Thymus (tissue), 14 donors: ENCODE measurements around the gene PPP1R8. TPM values are rescaled to one million over a fixed set of nuclear protein-coding genes. Genes with fewer than 3 reads are reported as not detected.
"Not testable (repeated sequence)": the region's sequence is repeated elsewhere in the genome, so short reads cannot be mapped to it uniquely, and the experiment has no call there.

ENCODE experiments used
- DNase-seq, 9 donors: peaks; one replicate each; pipeline ENCODE4 v3.0.0-alpha.2; 2013; ENCODE audit warnings: low spot score in 9 of 9, low read depth in 6 of 9, missing footprints in 1 of 9
- H3K27ac ChIP-seq, 2 donors: one replicate each; pipeline ENCODE4 v1.5.1; 2013; ENCODE audit warnings: control low read depth in 1 of 2, low read depth in 1 of 2, low read length in 1 of 2, mild to moderate bottlenecking in 1 of 2, moderate library complexity in 1 of 2
- H3K27me3 ChIP-seq, 2 donors: one replicate each; pipeline ENCODE4 v1.5.1; 2013; ENCODE audit warnings: low read length in 1 of 2; ENCODE audit not compliant: control insufficient read depth in 2 of 2, insufficient read depth in 1 of 2
- H3K36me3 ChIP-seq, 2 donors: one replicate each; pipeline ENCODE4 v1.5.1; 2013; ENCODE audit warnings: low read length in 1 of 2, mild to moderate bottlenecking in 1 of 2, moderate library complexity in 1 of 2; ENCODE audit not compliant: control insufficient read depth in 2 of 2, insufficient read depth in 2 of 2
- H3K4me1 ChIP-seq, 2 donors: one replicate each; pipeline ENCODE4 v1.5.1; 2013; ENCODE audit warnings: low read length in 2 of 2; ENCODE audit not compliant: control insufficient read depth in 2 of 2, insufficient read depth in 2 of 2
- H3K4me3 ChIP-seq, 2 donors: one replicate each; pipeline ENCODE4 v1.5.1; 2013; ENCODE audit warnings: low read length in 2 of 2, control low read depth in 1 of 2, mild to moderate bottlenecking in 1 of 2
- H3K9me3 ChIP-seq, 2 donors: one replicate each; pipeline ENCODE4 v1.5.1; 2013; ENCODE audit warnings: low read length in 1 of 2, mild to moderate bottlenecking in 1 of 2; ENCODE audit not compliant: control insufficient read depth in 2 of 2, insufficient read depth in 1 of 2
- WGBS: extraction: QIAGEN DNeasy Blood & Tissue Kit; methylation state at CpG from one replicate; pipeline ENCODE4 v1.1.7; 2013; 5-methylcytosine and 5-hydroxymethylcytosine counted together
- long read RNA-seq, 10 donors: transcript quantifications; one replicate each; lab custom pipeline, GENCODE V29; 2026
- polyA plus RNA-seq: library from polyadenylated mRNA; stranded (reverse); fragments of 200-250 nt; gene quantifications from one replicate; pipeline ENCODE4 v1.2.3, GENCODE V29; 2013
- total RNA-seq: library from RNA; stranded (reverse); fragments of 120-200 nt; gene quantifications from one replicate; pipeline ENCODE4 v1.2.4, GENCODE V29; 2013
- donor health status: healthy.

PPP1R8 gene
- 47.7 TPM for total RNA-seq
- polyA plus RNA-seq: 39.7 TPM
- long read RNA-seq, donor 1, partial matches to known transcripts: 0 of 1 reads
- long read RNA-seq, donor 1, other reads (novel, unspliced or antisense): 0 of 1 reads
- long read RNA-seq, donor 2, transcript PPP1R8-202 (7 exons, 2,344 nt): major isoform, 18 of 32 reads
- long read RNA-seq, donor 2, partial matches to known transcripts: 14 of 32 reads
- long read RNA-seq, donor 2, other reads (novel, unspliced or antisense): 0 of 32 reads
- long read RNA-seq, donor 3, transcript PPP1R8-202 (7 exons, 2,344 nt): major isoform, 10 of 10 reads
- long read RNA-seq, donor 3, partial matches to known transcripts: 0 of 10 reads
- long read RNA-seq, donor 3, other reads (novel, unspliced or antisense): 0 of 10 reads
- long read RNA-seq, donor 4, partial matches to known transcripts: 13 of 58 reads
- long read RNA-seq, donor 4, other reads (novel, unspliced or antisense): 43 of 58 reads
- long read RNA-seq, donor 5, transcript PPP1R8-202 (7 exons, 2,344 nt): major isoform, 12 of 12 reads
- long read RNA-seq, donor 5, partial matches to known transcripts: 0 of 12 reads
- long read RNA-seq, donor 5, other reads (novel, unspliced or antisense): 0 of 12 reads
- long read RNA-seq, donor 6, transcript PPP1R8-202 (7 exons, 2,344 nt): major isoform, 7 of 8 reads
- long read RNA-seq, donor 6, partial matches to known transcripts: 0 of 8 reads
- long read RNA-seq, donor 6, other reads (novel, unspliced or antisense): 0 of 8 reads
- long read RNA-seq, donor 7, transcript PPP1R8-202 (7 exons, 2,344 nt): major isoform, 11 of 116 reads
- long read RNA-seq, donor 7, partial matches to known transcripts: 105 of 116 reads
- long read RNA-seq, donor 7, other reads (novel, unspliced or antisense): 0 of 116 reads
- long read RNA-seq, donor 8, partial matches to known transcripts: 0 of 2 reads
- long read RNA-seq, donor 8, other reads (novel, unspliced or antisense): 0 of 2 reads
- long read RNA-seq, donor 9, transcript PPP1R8-202 (7 exons, 2,344 nt): major isoform, 13 of 14 reads
- long read RNA-seq, donor 9, partial matches to known transcripts: 0 of 14 reads
- long read RNA-seq, donor 9, other reads (novel, unspliced or antisense): 0 of 14 reads
- long read RNA-seq, donor 10, transcript PPP1R8-202 (7 exons, 2,344 nt): major isoform, 7 of 8 reads
- long read RNA-seq, donor 10, partial matches to known transcripts: 0 of 8 reads
- long read RNA-seq, donor 10, other reads (novel, unspliced or antisense): 0 of 8 reads

DNA sequence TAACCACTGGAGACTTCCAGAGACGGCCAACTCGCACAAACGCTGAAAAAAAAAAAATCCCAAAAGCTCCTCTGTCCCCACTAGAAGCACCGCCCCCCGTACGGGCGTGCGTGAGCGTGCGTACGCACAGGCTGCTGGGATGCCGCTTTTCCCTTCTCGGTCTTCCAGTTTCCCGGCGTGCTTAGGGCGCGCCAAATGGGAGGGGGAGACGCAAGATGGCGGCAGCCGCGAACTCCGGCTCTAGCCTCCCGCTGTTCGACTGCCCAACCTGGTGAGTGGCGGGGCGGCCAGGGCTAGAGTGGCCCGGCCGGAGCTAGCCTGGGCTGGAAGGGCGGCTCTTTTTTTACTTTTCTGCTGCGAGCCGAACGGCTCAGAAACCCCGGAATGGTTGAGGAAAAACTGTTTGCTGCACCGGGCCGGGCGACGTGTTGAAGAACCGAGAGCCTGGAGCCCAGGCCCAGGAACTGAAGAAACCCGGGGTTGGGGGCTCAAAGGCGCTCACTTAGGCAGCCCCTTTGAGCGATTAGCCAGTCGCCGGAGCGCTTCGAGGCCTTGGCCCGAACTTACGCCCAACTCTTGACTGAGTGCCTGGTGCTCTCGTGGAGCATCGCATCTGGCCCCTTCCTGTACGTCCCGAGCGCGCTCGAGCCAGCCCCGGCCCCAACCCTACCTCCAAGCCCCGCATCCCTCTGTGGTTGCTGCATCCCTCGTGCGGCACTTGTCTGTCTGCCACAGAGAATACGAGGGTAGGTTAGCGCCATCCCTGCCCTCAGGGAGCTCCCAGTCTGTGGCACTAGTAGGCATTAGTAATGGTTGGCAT lies at the start of gene PPP1R8:
PPP1R8 (plus strand) TSS at position 162 of the 820 bp plus-strand sequence; CDS start at position 216, 54 bp downstream.
- peak; percentile 78 to 95 (median 89) for DNase-seq
- WGBS: under 1% methylated on average over 60 of the region's 60 CpGs
- H3K27ac ChIP-seq: peak within 1 kb of the TSS; percentile 77 to 80
- no peaks in the 10 kb centered on the region for H3K9me3 ChIP-seq
- H3K4me1 ChIP-seq: peaks cover 12% of the 10 kb centered on the region in 2 donors
- peaks cover 7 to 28% of the 10 kb centered on the region in 2 donors for H3K36me3 ChIP-seq
- H3K4me3 ChIP-seq: peak within 1 kb of the TSS; percentile 77 to 98
- no peaks in the 10 kb centered on the region for H3K27me3 ChIP-seq

GRCh38 chr1:27782950-27783349 lies 47.6 kb upstream of the PPP1R8 start:
- no peaks in the 10 kb centered on the region for H3K4me1 ChIP-seq
- H3K9me3 ChIP-seq: no peaks in the 10 kb centered on the region
- DNase-seq: no peak
- no peaks in the 10 kb centered on the region for H3K27me3 ChIP-seq
- H3K4me3 ChIP-seq: no peak overlapping the region
- H3K36me3 ChIP-seq: no peaks in the 10 kb centered on the region
- whole genome bisulfite sequencing: 99% methylated on average over 3 of the region's 3 CpGs
- H3K27ac ChIP-seq: no peak overlapping the region

GRCh38 chr1:27784700-27785099 lies 45.9 kb upstream of the PPP1R8 start:
- Histone ChIP-seq H3K27ac (no peak overlapping the region), H3K4me1 (no peaks in the 10 kb centered on the region), H3K27me3 (no peaks in the 10 kb centered on the region), H3K36me3 (peaks cover 4% of the 10 kb centered on the region in 2 donors), H3K9me3 (no peaks in the 10 kb centered on the region), H3K4me3 (no peak overlapping the region)
- DNase-seq: no peak
- WGBS: 99% methylated on average over 1 of the region's 1 CpG

GRCh38 chr1:27785781-27786455 lies 44.7 kb upstream of the PPP1R8 start:
- Histone ChIP-seq H3K27ac (no peak overlapping the region), H3K27me3 (no peaks in the 10 kb centered on the region), H3K4me3 (no peak overlapping the region), H3K36me3 (peaks cover 12 to 15% of the 10 kb centered on the region in 2 donors), H3K9me3 (no peaks in the 10 kb centered on the region), H3K4me1 (no peaks in the 10 kb centered on the region)
- no peak for DNase-seq

DNA sequence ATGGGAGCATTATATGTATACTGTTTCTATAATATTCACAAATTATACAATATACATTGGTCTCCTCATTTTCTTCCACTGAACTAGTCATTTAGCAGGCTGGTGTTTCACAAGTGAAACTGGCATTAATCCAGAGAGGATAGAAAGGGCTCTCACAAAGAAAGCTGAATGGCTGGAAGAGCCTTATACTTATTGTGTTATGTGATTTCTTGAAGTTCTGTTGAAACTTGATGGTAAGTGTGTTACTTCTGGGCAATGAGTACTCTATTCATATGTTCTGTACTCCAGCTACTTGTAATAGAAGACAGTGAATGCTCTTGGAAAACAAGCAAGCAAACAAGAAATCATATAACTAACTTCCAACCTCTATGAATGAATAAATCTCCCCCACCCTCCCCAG lies 42.7 kb upstream of the PPP1R8 start:
- no peaks in the 10 kb centered on the region for H3K9me3 ChIP-seq
- DNase-seq: no peak
- no peak overlapping the region for H3K27ac ChIP-seq
- no peak overlapping the region for H3K4me3 ChIP-seq
- H3K27me3 ChIP-seq: no peaks in the 10 kb centered on the region
- peaks cover 12 to 22% of the 10 kb centered on the region in 2 donors for H3K36me3 ChIP-seq
- no peaks in the 10 kb centered on the region for H3K4me1 ChIP-seq

- Histone ChIP-seq H3K4me1 (no peaks in the 10 kb centered on the region), H3K36me3 (peaks cover 28 to 37% of the 10 kb centered on the region in 2 donors), H3K9me3 (no peaks in the 10 kb centered on the region), H3K27me3 (no peaks in the 10 kb centered on the region), H3K4me3 (no peak overlapping the region), H3K27ac (peak overlapping the region in 1 of 2 donors; percentile 58)
- no peak for DNase-seq
- WGBS: 79% methylated on average over 4 of the region's 4 CpGs
Measured at GRCh38 chr1:27789540-27790041, 41.0 kb upstream of the PPP1R8 start.

GRCh38 chr1:27790270-27790669 lies 40.3 kb upstream of the PPP1R8 start:
- not testable (repeated sequence) for H3K9me3 ChIP-seq, H3K4me3 ChIP-seq, DNase-seq, H3K27me3 ChIP-seq, H3K4me1 ChIP-seq
- over 99% methylated on average over 3 of the region's 3 CpGs for WGBS
- peaks cover 34 to 41% of the 10 kb centered on the region in 2 donors for H3K36me3 ChIP-seq
- H3K27ac ChIP-seq: peak overlapping the region in 1 of 2 donors; percentile 31

DNA sequence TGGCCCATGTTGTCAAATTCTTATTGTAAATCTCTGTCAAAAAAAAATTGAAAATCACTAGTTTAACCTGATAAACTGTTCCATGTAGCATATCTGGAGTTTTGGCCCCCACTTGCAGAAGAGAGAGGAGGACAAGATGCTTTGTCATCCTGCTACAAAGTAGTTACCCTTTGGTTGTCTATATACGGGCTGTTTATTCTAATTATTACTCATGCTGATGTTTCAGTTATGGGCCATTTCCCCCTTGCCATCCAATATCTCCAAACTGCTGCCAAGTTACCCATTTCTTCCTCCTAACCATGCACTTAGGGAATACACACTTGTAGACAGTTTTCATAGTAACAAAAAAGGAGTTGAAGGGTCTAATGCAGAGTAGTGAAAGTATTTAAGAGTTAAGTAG lies 35.0 kb upstream of the PPP1R8 start:
- DNase-seq: no peak
- no peaks in the 10 kb centered on the region for H3K4me1 ChIP-seq
- H3K9me3 ChIP-seq: no peaks in the 10 kb centered on the region
- no peak overlapping the region for H3K4me3 ChIP-seq
- H3K27me3 ChIP-seq: no peaks in the 10 kb centered on the region
- 92% methylated on average over 1 of the region's 1 CpG for WGBS
- no peak overlapping the region for H3K27ac ChIP-seq
- peaks cover 40 to 61% of the 10 kb centered on the region in 2 donors for H3K36me3 ChIP-seq
